Panc1 (cell line): Measurements from ENCODE around the gene ZFP62. TPM values are rescaled to one million over a fixed set of nuclear protein-coding genes. Genes with fewer than 3 reads are reported as not detected.
"Not testable (repeated sequence)": the region's sequence is repeated elsewhere in the genome, so short reads cannot be mapped to it uniquely, and the experiment has no call there.

Source experiments
- ATAC-seq: fragments of 200-7000 bp; cut with Tn5 transposase; 2 replicates; pipeline ENCODE4 v1.9.1; 2020; ENCODE audit warnings: mild to moderate bottlenecking, moderate library complexity
- BruUV-seq: library from RNA; stranded (reverse); fragments of 400-500 nt; replicated peaks from 2 replicates; lab custom pipeline; 2021; lab: Mats Ljungman, UMichigan
- CTCF ChIA-PET: fragments of 300-600 bp; sonication (Branson Sonifier 250); formaldehyde crosslinking; loops from one replicate; lab custom pipeline; 2022; ENCODE audit warnings: antibody characterized with exemption; lab: Charles Lee
- POLR2A ChIA-PET: fragments of 300-600 bp; sonication (Branson Sonifier 250); formaldehyde crosslinking; loops from one replicate; lab custom pipeline; 2022; ENCODE audit warnings: antibody characterized with exemption; lab: Charles Lee
- DNase-seq: peaks from one replicate; pipeline ENCODE4 v3.0.0-alpha.2; 2010; ENCODE audit warnings: low read depth, low spot score
- H3K27ac ChIP-seq: 2 replicates; pipeline ENCODE4 v1.5.1; 2011; ENCODE audit warnings: mild to moderate bottlenecking, low read length, inconsistent platforms
- H3K27me3 ChIP-seq: fragments of 200-500 bp; sonication (Bioruptor generic); 2 replicates; pipeline ENCODE4 v1.6.0; 2014; ENCODE audit warnings: low read length, inconsistent platforms; ENCODE audit not compliant: control insufficient read depth, insufficient read depth
- H3K36me3 ChIP-seq: fragments of 200-500 bp; sonication (Bioruptor generic); 2 replicates; pipeline ENCODE4 v1.5.1; 2014; ENCODE audit warnings: inconsistent platforms, mild to moderate bottlenecking, low read length, moderate library complexity; ENCODE audit not compliant: control insufficient read depth, insufficient read depth
- H3K4me1 ChIP-seq: 2 replicates; pipeline ENCODE4 v1.5.1; 2011; ENCODE audit warnings: inconsistent platforms, mild to moderate bottlenecking, low read length, moderate library complexity; ENCODE audit not compliant: control insufficient read depth, insufficient read depth
- H3K4me3 ChIP-seq, 2 experiments: 2 replicates each; pipeline ENCODE4 v1.5.1; 2011 to 2012; ENCODE audit warnings: low read depth in 2 of 2, low read length in 2 of 2, mild to moderate bottlenecking in 2 of 2, inconsistent platforms in 1 of 2, moderate library complexity in 1 of 2
- H3K9me3 ChIP-seq: fragments of 200-500 bp; sonication (Bioruptor generic); 2 replicates; pipeline ENCODE4 v1.5.1; 2014; ENCODE audit warnings: low read depth, mild to moderate bottlenecking, inconsistent platforms, low read length, moderate library complexity; ENCODE audit not compliant: control insufficient read depth, insufficient read depth
- CTCF ChIP-seq: fragments of 450-650 bp; IDR thresholded peaks from 2 replicates; pipeline ENCODE4 v1.5.1; 2017; ENCODE audit warnings: mild to moderate bottlenecking
- POLR2AphosphoS5 ChIP-seq: IDR thresholded peaks from 2 replicates; pipeline ENCODE4 v1.6.1; 2012; ENCODE audit warnings: mild to moderate bottlenecking, low read depth, low read length, moderate library complexity
- REST ChIP-seq, 2 experiments: IDR thresholded peaks; 2 replicates each; pipeline ENCODE4 v1.6.1; 2011 to 2012; ENCODE audit warnings: low read depth in 2 of 2, control low read depth in 1 of 2, low read length in 1 of 2, mild to moderate bottlenecking in 1 of 2, moderate library complexity in 1 of 2; ENCODE audit not compliant: insufficient read depth in 1 of 2
- SIN3A ChIP-seq: IDR thresholded peaks from 2 replicates; pipeline ENCODE4 v1.6.1; 2012; ENCODE audit warnings: low read depth, mild to moderate bottlenecking, low read length, moderate library complexity, borderline replicate concordance; ENCODE audit not compliant: insufficient read depth
- TCF7L2 ChIP-seq: IDR thresholded peaks from 2 replicates; pipeline ENCODE4 v1.6.1; 2011; ENCODE audit warnings: mild to moderate bottlenecking, low read depth, low read length, inconsistent platforms
- in situ Hi-C: cut with HindIII; loops from 2 replicates; pipeline ENCODE4 v1.10.0; 2016; ENCODE audit warnings: low sequenced_read_pairs, low pct_unique_long_range_greater_than_20kb
- intact Hi-C: fragments of 100-400 bp; cut with micrococcal nuclease; formaldehyde crosslinking; loops from one replicate; pipeline ENCODE4 v1.10.0; 2022; ENCODE audit not compliant: unreplicated experiment
- total RNA-seq: library from RNA; stranded (reverse); gene quantifications from one replicate; pipeline ENCODE4 v1.2.1, GENCODE V29; 2021; ENCODE audit not compliant: unreplicated experiment

Gene ZFP62
- total RNA-seq, 1 experiment from 2014 or later = 17.8 TPM

- BruUV-seq, H3K27me3 ChIP-seq, DNase-seq, H3K4me3 ChIP-seq, H3K36me3 ChIP-seq, H3K27ac ChIP-seq, H3K9me3 ChIP-seq, ATAC-seq, intact Hi-C loops, in situ Hi-C loops, H3K4me1 ChIP-seq, CTCF ChIA-PET, POLR2A ChIA-PET: not testable (repeated sequence)
Measured at GRCh38 chr5:180885845-180886529, 24.9 kb upstream of the ZFP62 start.

- H3K27me3 ChIP-seq = no peaks in the 10 kb centered on the region
- ATAC-seq (peak; percentile 31; the same call in 1 of the 2 replicates), DNase-seq (no peak)
- H3K9me3 ChIP-seq = no peaks in the 10 kb centered on the region
- BruUV-seq = no TSS peak
- in situ Hi-C loops = no loop called here
- H3K4me3 ChIP-seq = no peak overlapping the region
- H3K27ac ChIP-seq = no peak overlapping the region
- no peak for TF ChIP-seq TCF7L2
- no peak for TF ChIP-seq REST (IDR thresholded peaks at IDR 0.05; ENCODE audit: insufficient read depth in 1 of 2, low read depth in 2 of 2, low read length in 1 of 2)
- no peak for TF ChIP-seq POLR2AphosphoS5
- TF ChIP-seq SIN3A = no peak
- TF ChIP-seq CTCF = no peak
- CTCF ChIA-PET = interaction anchor here (0.6 kb wide), 1 partner anchor 289 kb away, joined by 3 read pairs; no protein-coding TSS in a partner anchor
- no peaks in the 10 kb centered on the region for H3K36me3 ChIP-seq
- POLR2A ChIA-PET = no interaction called here
- intact Hi-C loops = no loop called here
- H3K4me1 ChIP-seq = no peaks in the 10 kb centered on the region
Measured at GRCh38 chr5:180875860-180876426, 14.9 kb upstream of the ZFP62 start.
